ENCODE measurements around the gene ZKSCAN5. TPM values are rescaled to one million over a fixed set of nuclear protein-coding genes. Genes with fewer than 3 reads are reported as not detected.
A peak's percentile ranks its signal among the peaks of the same experiment; 100 is the strongest.

The ZKSCAN5 gene
- total RNA-seq (2014; rRNA removed; shearing (Covaris generic)) (10.2 and 13.4 TPM in 2 replicates), polyA plus RNA-seq (2016; fragmentation: Nextera tagmentation; extraction: Ambion mirVana) (4.6 and 4.9 TPM in 2 replicates)
- long read RNA-seq, full-length matches to known transcripts = 1 of 7 reads
- long read RNA-seq, partial matches to known transcripts = 2 of 7 reads
- long read RNA-seq, other reads (novel, unspliced or antisense) = 4 of 7 reads

GRCh38 chr7:99504603-99505323 lies at the start of gene ZKSCAN5:
Gene ZKSCAN5 (plus strand): TSS chr7:99504662. CDS start chr7:99506045, 1,383 bp downstream.
- H3K4me2 ChIP-seq = peak within 1 kb of the TSS; percentile 85
- H3K4me3 ChIP-seq = peak within 1 kb of the TSS; percentile 88
- TF ChIP-seq JUNB (IDR thresholded peaks at IDR 0.05; ENCODE audit: unreplicated experiment) = no peak
- peak; percentile 68 for TF ChIP-seq ETS1 (IDR thresholded peaks at IDR 0.05)
- peak; percentile 71 for TF ChIP-seq POLR2AphosphoS5 (IDR thresholded peaks at IDR 0.05; ENCODE audit: low read depth)
- TF ChIP-seq NANOG (IDR thresholded peaks at IDR 0.05; ENCODE audit: borderline replicate concordance) = no peak
- no peak for TF ChIP-seq EZH2 (IDR thresholded peaks at IDR 0.05; ENCODE audit: low read depth, unreplicated experiment)
- no peak for TF ChIP-seq ZNF114 (CRISPR knock-in tag; IDR thresholded peaks at IDR 0.05)
- TF ChIP-seq CREB1 (CRISPR knock-in tag; IDR thresholded peaks at IDR 0.05; ENCODE audit: low read depth) = peak; percentile 85
- TF ChIP-seq REST (IDR thresholded peaks at IDR 0.05; ENCODE audit: unreplicated experiment) = no peak
- no peak for TF ChIP-seq ZNF331 (CRISPR knock-in tag; IDR thresholded peaks at IDR 0.05; ENCODE audit: low read depth)
- H3K27ac ChIP-seq (ENCODE audit: low read depth) = peak within 1 kb of the TSS; percentile 94
- peaks cover 14% of the 10 kb centered on the region for H3K4me1 Mint-ChIP-seq
- H3K9me3 Mint-ChIP-seq = peaks cover 9% of the 10 kb centered on the region; the same call in 1 of the 3 replicates
- H3K27me3 ChIP-seq (ENCODE audit: insufficient read depth) = no peaks in the 10 kb centered on the region
- peaks cover 17% of the 10 kb centered on the region for H3K4me1 ChIP-seq (ENCODE audit: insufficient read depth)
- peak within 1 kb of the TSS; percentile 98 for H3K27ac Mint-ChIP-seq
- H3K9me2 ChIP-seq (ENCODE audit: insufficient read depth) = no peaks in the 10 kb centered on the region
- ATAC-seq = peak; percentile 64
- H4K20me1 ChIP-seq (replicated peaks; ENCODE audit: insufficient read depth) = peaks cover under 1% of the 10 kb centered on the region; the same call in 1 of the 2 replicates
- H2AFZ ChIP-seq = peak within 1 kb of the TSS; percentile 98
- peaks cover 50% of the 10 kb centered on the region for H3K79me2 ChIP-seq (replicated peaks; ENCODE audit: insufficient read depth)
- peak; percentile 95 for DNase-seq (ENCODE audit: low spot score)
- H3K36me3 Mint-ChIP-seq (ENCODE audit: low read depth) = peaks cover 14% of the 10 kb centered on the region
- H3F3A ChIP-seq (replicated peaks; ENCODE audit: low read depth) = peaks cover 16% of the 10 kb centered on the region; the same call in 1 of the 2 replicates
- H3K27me3 Mint-ChIP-seq (ENCODE audit: insufficient read depth, low read depth, poor library complexity) = peaks cover 7% of the 10 kb centered on the region
- peak within 1 kb of the TSS; percentile 91 for H3K4me3 Mint-ChIP-seq
- H3K36me3 ChIP-seq (ENCODE audit: insufficient read depth) = no peaks in the 10 kb centered on the region

GRCh38 chr7:99455874-99456273 lies 48.6 kb upstream of the ZKSCAN5 start:
- H3K36me3 Mint-ChIP-seq (ENCODE audit: low read depth) = peaks cover 93% of the 10 kb centered on the region
- Histone ChIP-seq H3K4me1 (ENCODE audit: insufficient read depth) (no peaks in the 10 kb centered on the region), H3K4me3 (no peak overlapping the region), H3K27ac (ENCODE audit: low read depth) (peak overlapping the region; percentile 81), H3K9me2 (ENCODE audit: insufficient read depth) (no peaks in the 10 kb centered on the region), H3K36me3 (ENCODE audit: insufficient read depth) (peaks cover 18% of the 10 kb centered on the region), H3K79me2 (replicated peaks; ENCODE audit: insufficient read depth) (peaks cover 31% of the 10 kb centered on the region), H4K20me1 (replicated peaks; ENCODE audit: insufficient read depth) (peaks cover 30% of the 10 kb centered on the region), H3K27me3 (ENCODE audit: insufficient read depth) (no peaks in the 10 kb centered on the region), H2AFZ (no peak overlapping the region), H3F3A (replicated peaks; ENCODE audit: low read depth) (peaks cover 50% of the 10 kb centered on the region), H3K4me2 (no peak overlapping the region)
- H3K27me3 Mint-ChIP-seq (ENCODE audit: insufficient read depth, low read depth, poor library complexity) = peaks cover 25% of the 10 kb centered on the region
- no peak overlapping the region for H3K27ac Mint-ChIP-seq
- no peak overlapping the region for H3K4me3 Mint-ChIP-seq
- no peaks in the 10 kb centered on the region for H3K9me3 Mint-ChIP-seq
- no peak for ATAC-seq
- 0 out of 4 replicates have a peak, but pooled peaks of 1 of the 2 experiments have one; percentile 7 for TF ChIP-seq CTCF (conservative IDR thresholded peaks at IDR 0.05; ENCODE audit: low read depth in 2 of 2)
- no peak for TF ChIP-seq CREB1 (CRISPR knock-in tag; IDR thresholded peaks at IDR 0.05; ENCODE audit: low read depth)
- no peak for DNase-seq (ENCODE audit: low spot score)
- 0 out of 3 replicates have a peak, but pooled peaks cover 4% of the 10 kb centered on the region for H3K4me1 Mint-ChIP-seq
